ENCODE data around the gene STXBP5. TPM values are rescaled to one million over a fixed set of nuclear protein-coding genes. Genes with fewer than 3 reads are reported as not detected.

STXBP5 gene
- total and polyA plus RNA-seq, 9 of the 15 experiments (the other 6 are each of a cell fraction or from before 2014, with no cell fraction given), result 23.3 to 172 (median 71.5) TPM

- no peak for TF ChIP-seq RREB1 (CRISPR knock-in tag; IDR thresholded peaks at IDR 0.05)
- TF ChIP-seq ZNF57 (CRISPR knock-in tag; IDR thresholded peaks at IDR 0.05), result no peak
- no peak for TF ChIP-seq CBFA2T2 (conservative IDR thresholded peaks at IDR 0.05)
- TF ChIP-seq STAT5A (IDR thresholded peaks at IDR 0.05; ENCODE audit: borderline replicate concordance, low read length), result no peak; the same call in 1 of the 2 replicates
- no peak for TF ChIP-seq PRMT5 (CRISPR knock-in tag; IDR thresholded peaks at IDR 0.05)
- peak; percentile 57 for TF ChIP-seq SMARCB1 (IDR thresholded peaks at IDR 0.05; ENCODE audit: insufficient read length, low read depth)
- no peak for TF ChIP-seq FUS (optimal IDR thresholded peaks at IDR 0.05; ENCODE audit: low read depth, low read length)
- no peak for TF ChIP-seq SUPT5H (IDR thresholded peaks at IDR 0.05)
- TF ChIP-seq DNMT1 (IDR thresholded peaks at IDR 0.05), result no peak
- TF ChIP-seq SRSF9 (IDR thresholded peaks at IDR 0.05; ENCODE audit: borderline replicate concordance, low read depth, low read length), result no peak
- TF ChIP-seq NR4A1 (CRISPR knock-in tag; IDR thresholded peaks at IDR 0.05), result no peak
- TF ChIP-seq NR4A1 (tag; IDR thresholded peaks at IDR 0.05), result no peak
- TF ChIP-seq ARHGAP35 (IDR thresholded peaks at IDR 0.05; ENCODE audit: partially characterized antibody), result no peak
- TF ChIP-seq ETV5 (CRISPR knock-in tag; IDR thresholded peaks at IDR 0.05; ENCODE audit: low read depth), result no peak
- no peak for TF ChIP-seq PHF8 (IDR thresholded peaks at IDR 0.05; ENCODE audit: borderline replicate concordance, low read length)
- 0 out of 2 replicates have a peak, but pooled peaks have one; percentile 32 for TF ChIP-seq ZNF79 (CRISPR knock-in tag; IDR thresholded peaks at IDR 0.05; ENCODE audit: low read depth)
- TF ChIP-seq KAT7 (CRISPR knock-in tag; IDR thresholded peaks at IDR 0.05; ENCODE audit: borderline replicate concordance), result no peak
- TF ChIP-seq CREB3 (tag; conservative IDR thresholded peaks at IDR 0.05; ENCODE audit: low read depth), result 0 out of 2 replicates have a peak, but pooled peaks have one; percentile 44
- TF ChIP-seq CBX2 (IDR thresholded peaks at IDR 0.05; ENCODE audit: insufficient read depth, low read length, poor library complexity, severe bottlenecking), result no peak
Observed at GRCh38 chr6:147159536-147160374, 44.5 kb upstream of the STXBP5 start (continued).

All from K562 (cell line).